ENCODE results near the gene QSOX1.

QSOX1 gene

DNA sequence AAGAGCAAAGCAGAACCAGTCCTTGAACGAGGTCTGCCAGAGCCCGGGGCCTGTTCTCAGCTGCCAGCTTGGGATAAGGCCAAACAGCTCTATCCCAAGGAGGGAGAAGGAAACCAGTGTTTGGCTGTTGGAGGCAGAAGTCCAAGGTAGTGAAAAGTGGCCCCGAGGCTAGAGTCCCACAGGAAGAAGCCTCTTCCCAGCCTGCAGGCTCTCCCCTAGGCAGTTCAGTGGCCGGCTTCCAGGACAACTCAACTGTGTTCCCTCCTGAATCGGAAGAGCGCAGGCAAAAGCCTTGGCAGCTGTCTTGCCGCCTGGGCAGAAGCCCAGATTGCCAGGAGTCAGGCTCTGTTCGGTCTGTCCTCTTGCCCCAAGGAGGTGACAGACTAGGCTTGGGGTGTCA is 19.3 kb downstream of the QSOX1 start:
- DNase-seq: no peak

- no peak for DNase-seq
Observed at GRCh38 chr1:180175291-180175690, 20.6 kb downstream of the QSOX1 start.

DNA sequence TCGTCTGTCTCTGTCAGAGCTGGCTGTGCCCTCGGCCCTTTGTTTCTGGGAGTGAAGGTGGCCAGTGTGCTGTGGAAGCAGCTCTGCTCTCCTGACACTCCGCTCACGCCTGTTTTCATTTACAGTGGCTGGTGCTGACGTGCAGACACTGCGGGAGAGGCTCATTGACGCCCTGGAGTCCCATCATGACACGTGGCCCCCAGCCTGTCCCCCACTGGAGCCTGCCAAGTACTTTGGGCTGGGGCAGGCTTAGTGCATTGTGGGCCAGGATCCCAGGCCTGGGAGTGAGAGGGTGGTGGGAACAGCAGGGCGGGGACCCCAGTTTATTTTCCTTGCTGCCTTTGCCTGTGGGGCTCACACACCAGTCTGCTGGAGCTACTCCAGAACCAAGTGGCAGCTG is 21.1 kb downstream of the QSOX1 start:
- no peak for DNase-seq

DNA sequence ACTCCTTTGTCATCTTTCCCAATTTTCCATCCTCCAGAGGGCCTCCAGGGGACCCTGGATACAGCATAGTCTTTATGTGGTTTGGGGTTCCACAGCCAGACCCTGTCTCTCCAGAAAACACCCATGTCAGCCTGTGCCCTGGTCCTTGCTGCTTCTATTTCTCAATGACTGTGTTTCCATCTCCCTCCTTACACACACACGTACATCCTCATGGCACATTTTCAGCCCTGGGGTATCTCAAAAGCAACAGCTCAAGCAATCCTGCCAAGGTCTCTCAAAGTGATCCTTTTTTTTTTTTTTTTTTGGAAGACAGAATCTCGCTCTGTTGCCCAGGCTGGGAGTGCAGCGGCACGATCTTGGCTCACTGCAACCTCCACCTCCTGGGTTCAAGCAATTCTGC is 22.3 kb downstream of the QSOX1 start:
- no peak for DNase-seq

DNA sequence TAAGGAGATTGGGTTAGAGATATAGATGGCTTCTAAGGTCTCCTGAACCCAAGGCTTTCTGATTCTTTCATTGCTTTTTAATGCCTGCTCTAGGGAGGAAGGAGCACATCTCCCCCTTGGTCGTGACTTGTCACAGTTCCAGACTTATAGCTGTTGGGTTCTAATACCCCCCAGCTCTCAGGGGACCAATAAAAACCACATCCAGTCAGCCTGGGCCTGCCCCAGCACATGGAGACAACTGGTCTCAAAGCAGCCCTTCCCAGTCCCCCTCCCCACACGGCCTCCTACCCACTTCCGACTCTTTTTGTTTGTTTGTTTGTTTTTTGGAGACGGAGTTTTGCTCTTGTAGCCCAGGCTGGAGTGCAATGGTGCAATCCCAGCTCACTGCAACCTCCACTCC is 23.3 kb downstream of the QSOX1 start:
- no peak for DNase-seq

DNA sequence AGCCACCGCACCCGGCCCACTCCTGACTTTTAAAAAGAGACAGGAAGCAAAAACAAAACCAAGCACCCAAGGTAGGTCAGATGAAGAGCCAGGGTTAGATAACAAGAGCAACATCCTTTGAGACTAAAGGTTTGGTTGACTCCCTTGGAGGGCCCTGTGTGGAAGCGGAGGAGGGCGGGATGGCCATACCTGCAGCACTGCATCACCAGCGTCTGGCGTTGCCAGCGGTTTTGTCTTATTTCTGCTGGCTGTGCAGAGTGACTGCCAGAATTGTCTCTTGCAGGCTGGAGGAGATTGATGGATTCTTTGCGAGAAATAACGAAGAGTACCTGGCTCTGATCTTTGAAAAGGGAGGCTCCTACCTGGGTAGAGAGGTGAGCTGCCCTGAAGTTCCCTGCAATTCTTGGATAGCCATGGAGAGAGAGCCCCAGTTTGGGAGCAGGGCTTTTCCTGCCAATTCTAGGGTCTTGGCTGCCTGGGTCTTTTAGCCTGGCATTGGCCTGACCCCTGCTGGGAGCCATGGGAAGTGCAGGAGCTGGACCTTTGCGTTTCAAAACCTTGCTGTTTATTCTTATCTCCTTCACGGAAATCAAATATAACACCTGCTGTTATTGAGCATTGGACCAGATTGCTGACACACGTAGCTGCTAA is 24.0 kb downstream of the QSOX1 start:
- DNase-seq: no peak

DNA sequence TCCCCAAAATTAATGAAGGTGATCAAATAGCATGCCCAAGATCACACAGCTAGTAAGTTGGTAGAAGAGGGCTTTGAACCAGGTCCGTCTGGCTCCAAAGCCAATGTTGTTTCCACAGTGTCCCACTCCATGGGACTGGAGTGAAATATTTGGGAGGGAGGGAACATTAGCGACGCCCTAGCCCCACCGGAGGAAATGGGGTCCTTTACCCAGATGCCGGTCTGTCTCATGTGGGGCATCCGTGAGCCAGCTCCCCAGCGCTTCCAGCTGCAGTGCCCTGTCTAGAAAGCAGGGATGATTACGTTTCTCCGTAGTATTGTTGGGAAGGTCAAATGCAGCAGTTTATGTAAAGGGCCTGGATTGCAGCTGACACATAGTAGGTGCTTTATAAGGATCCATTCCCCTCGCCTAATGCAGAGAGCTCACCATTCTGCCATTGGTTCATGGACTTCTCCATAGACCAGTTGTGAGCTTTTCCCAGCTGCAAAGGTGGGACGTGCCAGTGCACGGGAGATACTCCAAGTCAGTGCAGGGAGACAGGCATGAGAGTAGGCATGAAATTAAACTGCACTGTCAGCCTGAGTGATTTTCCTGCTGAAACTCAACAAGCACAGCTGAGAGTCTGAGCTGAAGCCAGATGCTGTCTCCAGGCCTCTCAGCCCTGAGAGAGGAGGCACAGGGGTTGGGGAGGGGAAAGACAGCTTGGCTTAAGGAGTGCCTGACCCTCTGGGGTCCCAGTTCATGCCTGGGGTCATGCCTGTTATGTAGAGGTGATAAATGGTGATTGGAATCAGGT is 24.7 kb downstream of the QSOX1 start:
- DNase-seq: no peak

DNA sequence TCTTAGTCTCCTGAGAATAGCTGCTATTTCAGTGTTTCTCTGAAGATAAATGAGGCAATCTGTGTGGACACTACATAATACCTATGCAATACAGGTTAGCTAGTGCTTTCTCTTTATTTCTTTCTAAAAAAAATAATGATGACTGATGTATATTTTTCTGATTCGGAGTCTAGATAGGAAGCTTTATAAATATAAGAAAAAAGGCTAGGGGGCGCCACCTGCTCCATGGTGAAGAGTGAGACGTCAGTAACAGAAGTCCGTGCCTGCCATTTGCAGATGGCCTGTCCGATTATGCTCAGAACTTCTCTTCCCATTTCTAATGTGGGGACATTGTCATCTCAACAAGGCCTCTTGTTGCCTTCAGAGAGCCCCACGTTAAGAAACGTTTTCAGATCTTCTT is 26.4 kb downstream of the QSOX1 start:
- DNase-seq: no peak

DNA sequence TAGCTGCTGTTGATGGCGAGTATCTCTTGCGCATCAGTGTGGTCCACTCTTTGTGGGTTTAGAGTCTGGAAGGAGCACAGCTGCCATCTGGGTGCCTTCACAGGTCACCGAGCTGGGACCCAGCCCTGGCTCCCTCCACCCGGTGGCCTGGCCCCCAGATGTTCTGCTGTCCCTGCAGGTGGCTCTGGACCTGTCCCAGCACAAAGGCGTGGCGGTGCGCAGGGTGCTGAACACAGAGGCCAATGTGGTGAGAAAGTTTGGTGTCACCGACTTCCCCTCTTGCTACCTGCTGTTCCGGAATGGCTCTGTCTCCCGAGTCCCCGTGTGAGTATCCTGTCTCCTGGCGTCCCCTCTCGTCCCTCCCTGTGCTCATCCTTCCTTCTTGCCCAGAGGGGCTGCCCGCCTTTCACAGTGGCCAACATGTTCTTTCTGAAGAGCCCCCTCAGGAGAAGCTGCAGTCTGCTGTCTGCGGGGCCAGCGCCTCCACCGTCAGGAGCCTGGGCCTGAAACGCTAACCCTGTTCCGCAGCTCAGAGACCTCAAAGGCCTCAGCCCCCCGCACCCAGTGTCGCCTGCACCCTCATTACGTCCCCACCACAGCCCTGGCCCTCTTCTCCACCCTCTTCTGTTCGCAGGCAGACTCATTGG is 27.4 kb downstream of the QSOX1 start:
- no peak for DNase-seq

DNA sequence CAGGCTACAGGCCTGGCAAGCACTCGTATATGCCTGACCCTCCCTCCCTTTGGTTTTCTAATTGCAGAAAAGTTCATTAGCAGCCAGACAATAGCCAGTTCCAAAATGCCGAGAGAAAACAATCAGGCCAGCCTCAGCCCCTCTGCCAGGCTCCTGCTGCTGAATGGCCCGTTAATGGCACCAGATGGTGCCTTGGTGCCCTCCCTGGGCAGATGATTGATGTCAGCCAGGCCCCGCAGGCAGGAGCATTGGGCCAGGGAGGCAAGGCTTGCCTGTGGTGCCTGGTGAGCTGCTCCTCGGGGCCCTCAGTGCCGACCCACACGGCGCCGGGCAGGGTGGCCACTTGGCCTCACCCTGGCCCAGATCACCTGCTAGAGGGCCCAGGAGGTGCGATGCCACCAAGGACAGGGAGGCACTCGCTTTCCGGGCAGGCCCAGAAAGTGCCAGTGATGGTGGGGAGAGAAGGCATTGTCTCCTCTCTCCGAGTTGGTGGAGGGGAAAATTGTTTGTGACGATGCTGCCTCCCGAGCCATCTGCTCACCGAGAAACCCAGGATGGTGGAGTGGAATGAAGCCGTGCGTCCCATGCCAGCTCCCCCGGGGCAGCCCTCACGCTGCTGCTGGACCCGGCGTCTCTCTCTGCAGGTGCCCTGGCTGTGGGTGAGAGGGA is 28.1 kb downstream of the QSOX1 start:
- no peak for DNase-seq

GRCh38 chr1:180183426-180183825 is 28.8 kb downstream of the QSOX1 start:
- no peak for DNase-seq

GRCh38 chr1:180184041-180184440 is 29.4 kb downstream of the QSOX1 start:
- no peak for DNase-seq

GRCh38 chr1:180185281-180185680 is 30.6 kb downstream of the QSOX1 start:
- DNase-seq: no peak

DNA sequence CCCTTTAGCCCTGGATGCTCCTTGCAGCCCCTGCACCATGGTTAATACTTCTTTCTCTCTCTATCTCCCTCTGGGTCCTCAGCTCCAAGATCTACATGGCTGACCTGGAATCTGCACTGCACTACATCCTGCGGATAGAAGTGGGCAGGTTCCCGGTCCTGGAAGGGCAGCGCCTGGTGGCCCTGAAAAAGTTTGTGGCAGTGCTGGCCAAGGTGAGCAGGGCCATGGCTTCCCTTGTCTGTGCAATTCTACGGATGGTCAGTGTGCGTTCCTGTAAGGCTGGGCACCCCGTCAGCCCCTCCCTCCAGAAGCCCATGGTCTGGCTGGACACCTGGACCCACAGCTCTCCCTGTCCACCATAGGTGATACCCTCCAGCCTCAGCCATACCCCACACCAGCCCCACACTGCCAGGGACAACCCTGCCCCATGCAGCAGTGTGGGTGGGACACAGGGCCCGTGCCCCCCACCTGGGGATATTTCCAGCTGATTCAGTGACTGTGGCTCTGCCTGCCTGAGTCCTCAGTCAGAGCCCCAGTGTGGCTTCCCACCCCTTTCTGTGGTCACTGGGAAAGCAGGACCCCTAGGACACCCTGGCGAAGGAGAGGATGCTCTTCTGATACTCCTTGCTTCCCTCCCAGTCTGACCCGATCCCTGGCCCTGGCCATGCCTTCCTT is 31.4 kb downstream of the QSOX1 start:
- no peak for DNase-seq

DNA sequence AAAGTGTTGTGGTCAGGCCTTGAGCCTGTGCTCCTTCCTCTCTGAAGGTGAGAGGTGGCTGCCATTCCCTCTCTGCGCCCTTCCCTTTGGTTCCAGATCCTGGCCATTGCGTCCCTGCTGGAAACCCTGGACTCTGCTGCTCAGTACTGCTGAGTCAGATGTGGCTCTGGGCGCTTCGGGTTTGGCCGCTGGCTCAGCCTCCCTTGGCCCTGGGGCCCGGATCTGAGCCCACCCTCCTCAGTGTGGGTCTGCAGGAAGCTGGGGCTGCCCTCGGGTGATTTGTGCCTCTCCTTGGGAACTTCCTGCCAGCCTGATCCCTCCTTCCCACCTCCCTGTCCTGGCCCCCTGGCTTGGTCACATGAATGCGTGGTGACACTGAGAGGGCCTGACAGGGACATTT is 32.2 kb downstream of the QSOX1 start:
- no peak for DNase-seq

DNA sequence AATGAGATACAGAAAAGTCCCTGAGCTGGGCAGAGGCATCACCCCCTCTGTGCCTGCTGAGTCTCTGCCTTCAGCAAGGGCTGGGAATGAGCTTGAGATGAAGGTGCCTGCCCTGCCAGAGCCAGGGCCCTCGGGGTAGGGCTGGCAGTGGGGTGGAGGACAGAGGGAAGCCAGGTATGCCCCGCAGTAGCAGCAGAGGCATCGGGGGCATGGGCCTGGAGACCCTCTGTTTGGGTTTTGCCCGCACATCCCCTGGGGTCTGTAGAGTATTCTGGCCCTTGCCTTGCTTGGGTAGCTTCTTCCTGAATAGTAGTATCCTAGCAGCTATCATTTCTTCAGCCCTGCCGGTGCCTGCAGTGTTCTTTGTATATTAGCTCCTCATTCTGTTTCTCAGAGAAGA is 33.0 kb downstream of the QSOX1 start:
- no peak for DNase-seq

GRCh38 chr1:180188091-180188506 is 33.4 kb downstream of the QSOX1 start:
- no peak for DNase-seq

- no peak for DNase-seq
Observed at GRCh38 chr1:180188684-180189175, 34.1 kb downstream of the QSOX1 start.

DNA sequence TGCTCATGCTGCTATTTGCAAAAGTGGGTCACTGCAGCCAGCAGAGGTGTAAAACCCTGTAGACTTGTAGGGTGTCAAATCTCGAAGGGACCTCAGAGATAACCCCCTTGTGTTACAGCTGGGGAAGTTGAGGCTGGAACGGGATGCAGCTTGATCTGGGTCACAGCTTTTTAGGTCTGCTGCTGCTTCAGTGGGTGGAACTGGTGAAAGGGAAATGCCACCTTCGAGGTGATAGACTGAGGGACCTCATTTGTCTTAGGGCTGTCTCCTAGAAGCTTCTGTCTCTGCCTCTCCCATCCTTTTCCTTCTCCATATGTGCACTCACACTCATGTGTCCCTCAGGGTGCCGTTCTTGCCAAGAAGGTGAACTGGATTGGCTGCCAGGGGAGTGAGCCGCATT is 35.4 kb downstream of the QSOX1 start:
- no peak for DNase-seq

- DNase-seq: no peak
Observed at GRCh38 chr1:180192172-180192571, 37.5 kb downstream of the QSOX1 start.

GRCh38 chr1:180193141-180194047 is 38.7 kb downstream of the QSOX1 start:
- no peak for DNase-seq

GRCh38 chr1:180194048-180194425 is 39.4 kb downstream of the QSOX1 start:
- no peak for DNase-seq

Data from amniotic stem cell (primary cell).